Panc1 (cell line): ENCODE measurements around the gene RGS9BP. TPM values are rescaled to one million over a fixed set of nuclear protein-coding genes. Genes with fewer than 3 reads are reported as not detected.

ENCODE experiments used
- ATAC-seq: fragments of 200-7000 bp; cut with Tn5 transposase; 2 replicates; pipeline ENCODE4 v1.9.1; 2020; ENCODE audit warnings: mild to moderate bottlenecking, moderate library complexity
- BruUV-seq: library from RNA; stranded (reverse); fragments of 400-500 nt; replicated peaks from 2 replicates; lab custom pipeline; 2021; lab: Mats Ljungman, UMichigan
- CTCF ChIA-PET: fragments of 300-600 bp; sonication (Branson Sonifier 250); formaldehyde crosslinking; loops from one replicate; lab custom pipeline; 2022; ENCODE audit warnings: antibody characterized with exemption; lab: Charles Lee
- POLR2A ChIA-PET: fragments of 300-600 bp; sonication (Branson Sonifier 250); formaldehyde crosslinking; loops from one replicate; lab custom pipeline; 2022; ENCODE audit warnings: antibody characterized with exemption; lab: Charles Lee
- DNase-seq: peaks from one replicate; pipeline ENCODE4 v3.0.0-alpha.2; 2010; ENCODE audit warnings: low read depth, low spot score
- H3K27ac ChIP-seq: 2 replicates; pipeline ENCODE4 v1.5.1; 2011; ENCODE audit warnings: mild to moderate bottlenecking, low read length, inconsistent platforms
- H3K27me3 ChIP-seq: fragments of 200-500 bp; sonication (Bioruptor generic); 2 replicates; pipeline ENCODE4 v1.6.0; 2014; ENCODE audit warnings: low read length, inconsistent platforms; ENCODE audit not compliant: control insufficient read depth, insufficient read depth
- H3K36me3 ChIP-seq: fragments of 200-500 bp; sonication (Bioruptor generic); 2 replicates; pipeline ENCODE4 v1.5.1; 2014; ENCODE audit warnings: inconsistent platforms, mild to moderate bottlenecking, low read length, moderate library complexity; ENCODE audit not compliant: control insufficient read depth, insufficient read depth
- H3K4me1 ChIP-seq: 2 replicates; pipeline ENCODE4 v1.5.1; 2011; ENCODE audit warnings: inconsistent platforms, mild to moderate bottlenecking, low read length, moderate library complexity; ENCODE audit not compliant: control insufficient read depth, insufficient read depth
- H3K4me3 ChIP-seq, 2 experiments: 2 replicates each; pipeline ENCODE4 v1.5.1; 2011 to 2012; ENCODE audit warnings: low read depth in 2 of 2, low read length in 2 of 2, mild to moderate bottlenecking in 2 of 2, inconsistent platforms in 1 of 2, moderate library complexity in 1 of 2
- H3K9me3 ChIP-seq: fragments of 200-500 bp; sonication (Bioruptor generic); 2 replicates; pipeline ENCODE4 v1.5.1; 2014; ENCODE audit warnings: low read depth, mild to moderate bottlenecking, inconsistent platforms, low read length, moderate library complexity; ENCODE audit not compliant: control insufficient read depth, insufficient read depth
- POLR2AphosphoS5 ChIP-seq: IDR thresholded peaks from 2 replicates; pipeline ENCODE4 v1.6.1; 2012; ENCODE audit warnings: mild to moderate bottlenecking, low read depth, low read length, moderate library complexity
- SIN3A ChIP-seq: IDR thresholded peaks from 2 replicates; pipeline ENCODE4 v1.6.1; 2012; ENCODE audit warnings: low read depth, mild to moderate bottlenecking, low read length, moderate library complexity, borderline replicate concordance; ENCODE audit not compliant: insufficient read depth
- TCF7L2 ChIP-seq: IDR thresholded peaks from 2 replicates; pipeline ENCODE4 v1.6.1; 2011; ENCODE audit warnings: mild to moderate bottlenecking, low read depth, low read length, inconsistent platforms
- in situ Hi-C: cut with HindIII; loops from 2 replicates; pipeline ENCODE4 v1.10.0; 2016; ENCODE audit warnings: low sequenced_read_pairs, low pct_unique_long_range_greater_than_20kb
- intact Hi-C: fragments of 100-400 bp; cut with micrococcal nuclease; formaldehyde crosslinking; loops from one replicate; pipeline ENCODE4 v1.10.0; 2022; ENCODE audit not compliant: unreplicated experiment
- total RNA-seq: library from RNA; stranded (reverse); gene quantifications from one replicate; pipeline ENCODE4 v1.2.1, GENCODE V29; 2021; ENCODE audit not compliant: unreplicated experiment
- TF ChIP-seq, protein P1 (sequence below): fragments of 450-650 bp; IDR thresholded peaks from 2 replicates; pipeline ENCODE4 v1.5.1; 2017; ENCODE audit warnings: mild to moderate bottlenecking
- TF ChIP-seq, protein P2 (sequence below), 2 experiments: IDR thresholded peaks; 2 replicates each; pipeline ENCODE4 v1.6.1; 2011 to 2012; ENCODE audit warnings: low read depth in 2 of 2, control low read depth in 1 of 2, low read length in 1 of 2, mild to moderate bottlenecking in 1 of 2, moderate library complexity in 1 of 2; ENCODE audit not compliant: insufficient read depth in 1 of 2

RGS9BP gene
- total RNA-seq, 1 experiment from 2014 or later, result 1.3 TPM

DNA sequence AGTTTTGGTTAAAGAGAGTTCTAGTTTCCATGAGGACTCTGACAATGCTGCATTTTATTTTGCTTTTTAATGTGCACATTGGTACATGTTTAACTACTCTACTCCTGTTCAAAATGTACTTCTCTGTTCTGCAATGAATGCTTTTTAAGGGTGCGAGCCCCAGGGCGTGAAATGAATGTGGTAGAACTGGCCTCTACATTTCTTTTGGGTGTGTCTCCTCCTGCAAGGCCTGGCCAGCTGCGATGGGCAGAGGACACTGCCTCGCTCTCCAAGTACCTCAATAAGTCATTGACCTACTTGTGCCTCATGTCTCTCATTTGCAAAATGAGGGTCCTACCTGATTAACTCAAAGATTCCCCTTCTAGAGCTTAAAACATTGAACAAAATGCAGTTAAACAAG is 6.7 kb downstream of the RGS9BP start:
- ChIA-PET POLR2A (no interaction called here), CTCF (no interaction called here)
- no peak overlapping the region for H3K4me3 ChIP-seq
- ATAC-seq (no peak), DNase-seq (no peak)
- intact Hi-C loops, result no loop called here
- TF ChIP-seq, protein P1, sequence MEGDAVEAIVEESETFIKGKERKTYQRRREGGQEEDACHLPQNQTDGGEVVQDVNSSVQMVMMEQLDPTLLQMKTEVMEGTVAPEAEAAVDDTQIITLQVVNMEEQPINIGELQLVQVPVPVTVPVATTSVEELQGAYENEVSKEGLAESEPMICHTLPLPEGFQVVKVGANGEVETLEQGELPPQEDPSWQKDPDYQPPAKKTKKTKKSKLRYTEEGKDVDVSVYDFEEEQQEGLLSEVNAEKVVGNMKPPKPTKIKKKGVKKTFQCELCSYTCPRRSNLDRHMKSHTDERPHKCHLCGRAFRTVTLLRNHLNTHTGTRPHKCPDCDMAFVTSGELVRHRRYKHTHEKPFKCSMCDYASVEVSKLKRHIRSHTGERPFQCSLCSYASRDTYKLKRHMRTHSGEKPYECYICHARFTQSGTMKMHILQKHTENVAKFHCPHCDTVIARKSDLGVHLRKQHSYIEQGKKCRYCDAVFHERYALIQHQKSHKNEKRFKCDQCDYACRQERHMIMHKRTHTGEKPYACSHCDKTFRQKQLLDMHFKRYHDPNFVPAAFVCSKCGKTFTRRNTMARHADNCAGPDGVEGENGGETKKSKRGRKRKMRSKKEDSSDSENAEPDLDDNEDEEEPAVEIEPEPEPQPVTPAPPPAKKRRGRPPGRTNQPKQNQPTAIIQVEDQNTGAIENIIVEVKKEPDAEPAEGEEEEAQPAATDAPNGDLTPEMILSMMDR, result no peak
- TF ChIP-seq TCF7L2 (no peak), POLR2AphosphoS5 (no peak), SIN3A (no peak)
- TF ChIP-seq, protein P2, sequence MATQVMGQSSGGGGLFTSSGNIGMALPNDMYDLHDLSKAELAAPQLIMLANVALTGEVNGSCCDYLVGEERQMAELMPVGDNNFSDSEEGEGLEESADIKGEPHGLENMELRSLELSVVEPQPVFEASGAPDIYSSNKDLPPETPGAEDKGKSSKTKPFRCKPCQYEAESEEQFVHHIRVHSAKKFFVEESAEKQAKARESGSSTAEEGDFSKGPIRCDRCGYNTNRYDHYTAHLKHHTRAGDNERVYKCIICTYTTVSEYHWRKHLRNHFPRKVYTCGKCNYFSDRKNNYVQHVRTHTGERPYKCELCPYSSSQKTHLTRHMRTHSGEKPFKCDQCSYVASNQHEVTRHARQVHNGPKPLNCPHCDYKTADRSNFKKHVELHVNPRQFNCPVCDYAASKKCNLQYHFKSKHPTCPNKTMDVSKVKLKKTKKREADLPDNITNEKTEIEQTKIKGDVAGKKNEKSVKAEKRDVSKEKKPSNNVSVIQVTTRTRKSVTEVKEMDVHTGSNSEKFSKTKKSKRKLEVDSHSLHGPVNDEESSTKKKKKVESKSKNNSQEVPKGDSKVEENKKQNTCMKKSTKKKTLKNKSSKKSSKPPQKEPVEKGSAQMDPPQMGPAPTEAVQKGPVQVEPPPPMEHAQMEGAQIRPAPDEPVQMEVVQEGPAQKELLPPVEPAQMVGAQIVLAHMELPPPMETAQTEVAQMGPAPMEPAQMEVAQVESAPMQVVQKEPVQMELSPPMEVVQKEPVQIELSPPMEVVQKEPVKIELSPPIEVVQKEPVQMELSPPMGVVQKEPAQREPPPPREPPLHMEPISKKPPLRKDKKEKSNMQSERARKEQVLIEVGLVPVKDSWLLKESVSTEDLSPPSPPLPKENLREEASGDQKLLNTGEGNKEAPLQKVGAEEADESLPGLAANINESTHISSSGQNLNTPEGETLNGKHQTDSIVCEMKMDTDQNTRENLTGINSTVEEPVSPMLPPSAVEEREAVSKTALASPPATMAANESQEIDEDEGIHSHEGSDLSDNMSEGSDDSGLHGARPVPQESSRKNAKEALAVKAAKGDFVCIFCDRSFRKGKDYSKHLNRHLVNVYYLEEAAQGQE (IDR thresholded peaks at IDR 0.05; ENCODE audit: insufficient read depth in 1 of 2, low read depth in 2 of 2, low read length in 1 of 2), result no peak
- H3K4me1 ChIP-seq, result no peaks in the 10 kb centered on the region
- no TSS peak for BruUV-seq
- no peak overlapping the region for H3K27ac ChIP-seq
- H3K9me3 ChIP-seq, result no peaks in the 10 kb centered on the region
- in situ Hi-C loops, result no loop called here
- H3K27me3 ChIP-seq, result no peaks in the 10 kb centered on the region
- no peaks in the 10 kb centered on the region for H3K36me3 ChIP-seq

DNA sequence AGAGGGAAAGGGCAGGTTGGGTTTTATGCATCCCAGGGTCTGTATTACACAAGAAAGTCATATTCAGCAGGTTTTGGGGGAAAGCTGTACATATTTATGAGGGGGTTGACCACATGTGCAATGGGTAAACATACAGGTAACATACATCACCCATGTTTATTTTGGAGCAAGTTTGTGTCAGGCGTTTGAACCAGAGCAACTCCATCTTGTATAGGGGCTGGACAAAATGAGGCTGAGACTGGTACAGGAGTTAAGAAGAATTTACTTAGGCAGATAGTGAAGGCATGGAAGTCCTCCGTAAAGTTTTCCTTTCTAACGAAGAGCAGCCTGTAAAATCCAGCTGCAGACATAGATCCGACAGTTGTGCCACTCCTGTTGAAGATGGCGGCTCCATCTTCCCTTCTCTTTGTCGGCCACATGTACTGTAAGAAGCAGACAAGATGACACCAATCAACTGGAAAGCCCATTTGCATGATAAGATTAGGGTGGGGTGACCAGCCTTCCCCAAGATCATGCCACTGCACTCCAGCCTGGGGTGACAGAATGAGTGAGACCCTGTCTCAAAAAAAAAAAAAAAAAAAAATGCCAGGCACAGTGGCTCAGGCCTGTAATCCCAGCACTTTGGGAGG is 11.3 kb downstream of the RGS9BP start:
- Histone ChIP-seq H3K9me3 (no peaks in the 10 kb centered on the region), H3K4me3 (no peak overlapping the region), H3K36me3 (no peaks in the 10 kb centered on the region), H3K4me1 (peaks cover 10% of the 10 kb centered on the region), H3K27me3 (no peaks in the 10 kb centered on the region), H3K27ac (no peak overlapping the region)
- intact Hi-C loops (no loop called here), in situ Hi-C loops (no loop called here)
- ChIA-PET CTCF (interaction anchor here (0.6 kb wide), 1 partner anchor 9 kb away, joined by 6 read pairs; no protein-coding TSS in a partner anchor), POLR2A (no interaction called here)
- TF ChIP-seq, protein P2 (IDR thresholded peaks at IDR 0.05; ENCODE audit: insufficient read depth in 1 of 2, low read depth in 2 of 2, low read length in 1 of 2), result no peak
- TF ChIP-seq TCF7L2, result no peak
- TF ChIP-seq, protein P1, result no peak
- TF ChIP-seq POLR2AphosphoS5, result no peak
- no peak for TF ChIP-seq SIN3A
- ATAC-seq (no peak), DNase-seq (no peak)
- BruUV-seq, result no TSS peak
